Measurements from ENCODE around the gene PDZD7. TPM values are rescaled to one million over a fixed set of nuclear protein-coding genes. Genes with fewer than 3 reads are reported as not detected.

PDZD7 gene
- total RNA-seq, 1 experiment from 2014 or later: 1.8 TPM

- Histone ChIP-seq H3K4me1 (ENCODE audit: control insufficient read depth, insufficient read depth, low read length) (peaks cover 32% of the 10 kb centered on the region), H3K27ac (ENCODE audit: low read length) (peak overlapping the region; percentile 95), H3K36me3 (ENCODE audit: control insufficient read depth, insufficient read depth, low read length) (peaks cover 26% of the 10 kb centered on the region), H3K27me3 (ENCODE audit: control insufficient read depth, insufficient read depth, low read length) (no peaks in the 10 kb centered on the region), H3K9me3 (ENCODE audit: control insufficient read depth, insufficient read depth, low read depth, low read length) (no peaks in the 10 kb centered on the region), H3K4me3 (ENCODE audit: low read depth in 2 of 2, low read length in 2 of 2) (peak overlapping the region; percentile 84 to 98)
- CTCF ChIA-PET: interaction anchor here (1.4 kb wide), 1 partner anchor 25 kb away, joined by 4 read pairs; no protein-coding TSS in a partner anchor
- POLR2A ChIA-PET: no interaction called here
- no peak for ATAC-seq
- BruUV-seq (replicated peaks): no TSS peak
- intact Hi-C loops (cut with micrococcal nuclease; ENCODE audit: unreplicated experiment) (no loop called here), in situ Hi-C loops (cut with HindIII; ENCODE audit: low pct_unique_long_range_greater_than_20kb, low sequenced_read_pairs) (no loop called here)
- TF ChIP-seq CTCF (IDR thresholded peaks at IDR 0.05) (no peak), TCF7L2 (IDR thresholded peaks at IDR 0.05; ENCODE audit: low read depth, low read length) (no peak), SIN3A (IDR thresholded peaks at IDR 0.05; ENCODE audit: borderline replicate concordance, insufficient read depth, low read depth, low read length) (no peak), REST (IDR thresholded peaks at IDR 0.05; ENCODE audit: insufficient read depth in 1 of 2, low read depth in 2 of 2, low read length in 1 of 2) (no peak), POLR2AphosphoS5 (IDR thresholded peaks at IDR 0.05; ENCODE audit: low read depth, low read length) (no peak)
- no peak for DNase-seq (ENCODE audit: low read depth, low spot score)
Observed at GRCh38 chr10:100989088-100989487, 41.8 kb downstream of the PDZD7 start.

- no TSS peak for BruUV-seq (replicated peaks)
- Histone ChIP-seq H3K4me3 (ENCODE audit: low read depth in 2 of 2, low read length in 2 of 2) (peak overlapping the region; percentile 84 to 98), H3K9me3 (ENCODE audit: control insufficient read depth, insufficient read depth, low read depth, low read length) (no peaks in the 10 kb centered on the region), H3K27me3 (ENCODE audit: control insufficient read depth, insufficient read depth, low read length) (no peaks in the 10 kb centered on the region), H3K36me3 (ENCODE audit: control insufficient read depth, insufficient read depth, low read length) (peaks cover 26% of the 10 kb centered on the region), H3K4me1 (ENCODE audit: control insufficient read depth, insufficient read depth, low read length) (peaks cover 30% of the 10 kb centered on the region), H3K27ac (ENCODE audit: low read length) (peak overlapping the region; percentile 95)
- in situ Hi-C loops (cut with HindIII; ENCODE audit: low pct_unique_long_range_greater_than_20kb, low sequenced_read_pairs) (no loop called here), intact Hi-C loops (cut with micrococcal nuclease; ENCODE audit: unreplicated experiment) (no loop called here)
- no peak for ATAC-seq
- TF ChIP-seq TCF7L2 (IDR thresholded peaks at IDR 0.05; ENCODE audit: low read depth, low read length) (no peak), CTCF (IDR thresholded peaks at IDR 0.05) (no peak), REST (IDR thresholded peaks at IDR 0.05; ENCODE audit: insufficient read depth in 1 of 2, low read depth in 2 of 2, low read length in 1 of 2) (no peak), SIN3A (IDR thresholded peaks at IDR 0.05; ENCODE audit: borderline replicate concordance, insufficient read depth, low read depth, low read length) (no peak), POLR2AphosphoS5 (IDR thresholded peaks at IDR 0.05; ENCODE audit: low read depth, low read length) (no peak)
- ChIA-PET POLR2A (no interaction called here), CTCF (interaction anchor here (1.4 kb wide), 1 partner anchor 26 kb away, joined by 4 read pairs; no protein-coding TSS in a partner anchor)
- no peak for DNase-seq (ENCODE audit: low read depth, low spot score)
Observed at GRCh38 chr10:100988166-100988565, 42.8 kb downstream of the PDZD7 start.
